H9 (cell line): ENCODE data around the gene UHRF1. TPM values are rescaled to one million over a fixed set of nuclear protein-coding genes. Genes with fewer than 3 reads are reported as not detected.
A peak's percentile ranks its signal among the peaks of the same experiment; 100 is the strongest.

Experiments used
- DNase-seq: peaks from one replicate; pipeline ENCODE4 v3.0.0-alpha.2; 2017
- H2AFZ ChIP-seq: one replicate; pipeline ENCODE4 v1.6.1; 2013; ENCODE audit warnings: mild to moderate bottlenecking, low read length, control low read depth, moderate library complexity
- H2AK5ac ChIP-seq: 2 replicates; pipeline ENCODE4 v1.6.1; 2013; ENCODE audit warnings: low read length, control low read depth, mixed read lengths; ENCODE audit not compliant: insufficient read length
- H2BK120ac ChIP-seq: one replicate; pipeline ENCODE4 v1.6.1; 2013; ENCODE audit warnings: low read depth, mild to moderate bottlenecking, low read length, control low read depth, inconsistent platforms; ENCODE audit not compliant: poor library complexity, severe bottlenecking
- H2BK12ac ChIP-seq: 2 replicates; pipeline ENCODE4 v1.6.1; 2013; ENCODE audit warnings: low read length, control low read depth, mixed read lengths, low read depth; ENCODE audit not compliant: insufficient read length
- H2BK15ac ChIP-seq: 2 replicates; pipeline ENCODE4 v1.6.1; 2013; ENCODE audit warnings: low read depth, low read length, control low read depth
- H2BK20ac ChIP-seq: one replicate; pipeline ENCODE4 v1.6.1; 2013; ENCODE audit warnings: low read depth, mild to moderate bottlenecking, low read length, control low read depth, inconsistent platforms; ENCODE audit not compliant: poor library complexity, severe bottlenecking
- H2BK5ac ChIP-seq: 2 replicates; pipeline ENCODE4 v1.6.1; 2013; ENCODE audit warnings: low read length, control low read depth, mixed read lengths; ENCODE audit not compliant: insufficient read length
- H3K14ac ChIP-seq: 2 replicates; pipeline ENCODE4 v1.6.1; 2013; ENCODE audit warnings: low read length, control low read depth; ENCODE audit not compliant: insufficient read depth
- H3K18ac ChIP-seq: 2 replicates; pipeline ENCODE4 v1.6.1; 2013; ENCODE audit warnings: low read depth, mild to moderate bottlenecking, mixed read lengths, low read length, control low read depth; ENCODE audit not compliant: insufficient read length
- H3K23ac ChIP-seq: 2 replicates; pipeline ENCODE4 v1.6.1; 2013; ENCODE audit warnings: low read length, control low read depth, mixed read lengths, low read depth; ENCODE audit not compliant: insufficient read length
- H3K23me2 ChIP-seq: 2 replicates; pipeline ENCODE4 v1.6.1; 2013; ENCODE audit warnings: low read depth, mild to moderate bottlenecking, mixed read lengths, low read length, control low read depth; ENCODE audit not compliant: insufficient read length, poor library complexity, severe bottlenecking
- H3K27ac ChIP-seq: 2 replicates; pipeline ENCODE4 v1.5.1; 2013; ENCODE audit warnings: low read length, control low read depth, mixed read lengths, low read depth; ENCODE audit not compliant: insufficient read length
- H3K27me3 ChIP-seq: 2 replicates; pipeline ENCODE4 v1.6.1; 2013; ENCODE audit warnings: low read length, control low read depth, inconsistent platforms; ENCODE audit not compliant: insufficient read depth
- H3K4ac ChIP-seq: 2 replicates; pipeline ENCODE4 v1.6.1; 2013; ENCODE audit warnings: low read depth, mild to moderate bottlenecking, control low read depth, inconsistent platforms, low read length, moderate library complexity
- H3K4me1 ChIP-seq: 2 replicates; pipeline ENCODE4 v1.6.1; 2013; ENCODE audit warnings: low read length, control low read depth, inconsistent platforms; ENCODE audit not compliant: insufficient read depth
- H3K4me2 ChIP-seq: 2 replicates; pipeline ENCODE4 v1.6.1; 2013; ENCODE audit warnings: low read length, control low read depth, mixed read lengths; ENCODE audit not compliant: insufficient read length, insufficient read depth
- H3K56ac ChIP-seq: 2 replicates; pipeline ENCODE4 v1.6.1; 2013; ENCODE audit warnings: low read depth, mild to moderate bottlenecking, mixed read lengths, low read length, control low read depth; ENCODE audit not compliant: insufficient read length
- H3K79me1 ChIP-seq: 2 replicates; pipeline ENCODE4 v1.6.1; 2013; ENCODE audit warnings: low read depth, mild to moderate bottlenecking, moderate library complexity, low read length, control low read depth, inconsistent platforms; ENCODE audit not compliant: insufficient read depth, poor library complexity, severe bottlenecking
- H3K79me2 ChIP-seq: 2 replicates; pipeline ENCODE4 v1.6.1; 2013; ENCODE audit warnings: low read length, control low read depth, inconsistent platforms; ENCODE audit not compliant: insufficient read depth
- H3K9ac ChIP-seq: 2 replicates; pipeline ENCODE4 v1.6.1; 2013; ENCODE audit warnings: low read length, control low read depth, mixed read lengths; ENCODE audit not compliant: insufficient read length; ENCODE audit errors: extremely low read depth
- H3K9me3 ChIP-seq: one replicate; pipeline ENCODE4 v1.6.1; 2013; ENCODE audit warnings: low read depth, low read length, inconsistent platforms; ENCODE audit not compliant: control insufficient read depth
- H3T11ph ChIP-seq: one replicate; pipeline ENCODE4 v1.6.1; 2013; ENCODE audit warnings: mild to moderate bottlenecking, low read length, control low read depth, inconsistent platforms
- H4K20me1 ChIP-seq: one replicate; pipeline ENCODE4 v1.6.1; 2013; ENCODE audit not compliant: control insufficient read depth, insufficient read length, insufficient read depth
- H4K5ac ChIP-seq: 2 replicates; pipeline ENCODE4 v1.6.1; 2013; ENCODE audit warnings: low read depth, mild to moderate bottlenecking, mixed read lengths, low read length, control low read depth; ENCODE audit not compliant: insufficient read length
- H4K8ac ChIP-seq: replicated peaks from 2 replicates; pipeline ENCODE4 v1.6.1; 2013; ENCODE audit warnings: low read length, control low read depth, mixed read lengths, low read depth; ENCODE audit not compliant: insufficient read length
- H4K91ac ChIP-seq: 2 replicates; pipeline ENCODE4 v1.6.1; 2013; ENCODE audit warnings: low read depth, mild to moderate bottlenecking, moderate library complexity, mixed read lengths, low read length, control low read depth; ENCODE audit not compliant: insufficient read length
- H3K27ac Mint-ChIP-seq, 3 experiments: 2 replicates in 2 of 3; 3 replicates in 1 of 3; pipeline ENCODE4 v1.8.0; 2020 to 2021; ENCODE audit warnings: mixed read lengths in 3 of 3, mild to moderate bottlenecking in 1 of 3, moderate library complexity in 1 of 3
- H3K27me3 Mint-ChIP-seq: 2 replicates; pipeline ENCODE4 v1.8.0; 2021; ENCODE audit warnings: low read depth, mild to moderate bottlenecking, moderate library complexity, mixed read lengths
- H3K36me3 Mint-ChIP-seq, 3 experiments: 2 replicates in 2 of 3; 3 replicates in 1 of 3; pipeline ENCODE4 v1.8.0; 2020 to 2021; ENCODE audit warnings: low read depth in 3 of 3, mixed read lengths in 3 of 3; ENCODE audit not compliant: insufficient read depth in 1 of 3
- H3K4me1 Mint-ChIP-seq, 2 experiments: 2 replicates each; pipeline ENCODE4 v1.8.0; 2020; ENCODE audit warnings: mixed read lengths in 2 of 2
- H3K4me3 Mint-ChIP-seq, 2 experiments: 2 replicates in 1 of 2; 3 replicates in 1 of 2; pipeline ENCODE4 v1.8.0; 2020 to 2021; ENCODE audit warnings: mild to moderate bottlenecking in 2 of 2, mixed read lengths in 2 of 2, moderate library complexity in 1 of 2
- H3K9me3 Mint-ChIP-seq, 2 experiments: 2 replicates in 1 of 2; 3 replicates in 1 of 2; pipeline ENCODE4 v1.8.0; 2020; ENCODE audit warnings: mild to moderate bottlenecking in 2 of 2, mixed read lengths in 2 of 2, moderate library complexity in 1 of 2
- CTCF ChIP-seq: fragments of 200-600 bp; sonication (generic); conservative IDR thresholded peaks from 3 replicates; pipeline ENCODE4 v1.8.0; 2021; ENCODE audit warnings: antibody characterized with exemption, mild to moderate bottlenecking
- WGBS: extraction: QIAGEN DNeasy Blood & Tissue Kit; methylation state at CpG from one replicate; pipeline ENCODE4 v1.1.7; 2013; ENCODE audit warnings: missing lambda C conversion rate, low lambda C conversion rate, mixed read lengths; ENCODE audit not compliant: insufficient read length; ENCODE audit errors: extremely low coverage; 5-methylcytosine and 5-hydroxymethylcytosine counted together
- total RNA-seq: library from RNA; stranded (reverse); gene quantifications from 2 replicates; pipeline ENCODE4 v1.2.1, GENCODE V29; 2021

UHRF1 gene
- total RNA-seq, 1 experiment from 2014 or later, result 106 TPM

- WGBS, result no CpG with 5 or more reads among the region's 8 CpGs
- no peaks in the 10 kb centered on the region; the same call in 1 of the 2 replicates for H3K27me3 Mint-ChIP-seq
These were observed 48.7 kb downstream of the UHRF1 start for GRCh38 chr19:4957981-4958380.

More at GRCh38 chr19:4957981-4958380, 48.7 kb downstream of the UHRF1 start:
- no peak overlapping the region for H3K4me2 ChIP-seq
- Mint-ChIP-seq H3K4me1 (no peaks in the 10 kb centered on the region), H3K9me3 (no peaks in the 10 kb centered on the region), H3K27ac (peak overlapping the region in 1 of 3 experiments; percentile 52; a peak in 2 of 7 replicates), H3K4me3 (no peak overlapping the region), H3K36me3 (peaks cover 32 to 76% (median 67%) of the 10 kb centered on the region in 3 experiments; a peak in 6 of 7 replicates)
- H3K4ac ChIP-seq, result no peak overlapping the region
- H3K79me1 ChIP-seq, result no peaks in the 10 kb centered on the region
- H3T11ph ChIP-seq, result no peak overlapping the region
- H2BK15ac ChIP-seq, result no peak overlapping the region
- no peak overlapping the region for H3K9ac ChIP-seq
- H3K79me2 ChIP-seq, result no peaks in the 10 kb centered on the region
- H4K8ac ChIP-seq, result no peak overlapping the region
- no peaks in the 10 kb centered on the region for H3K23me2 ChIP-seq
- H3K23ac ChIP-seq, result no peak overlapping the region
- no peak overlapping the region for H3K27ac ChIP-seq
- H3K56ac ChIP-seq, result no peak overlapping the region
- H2BK5ac ChIP-seq, result no peak overlapping the region
- H3K27me3 ChIP-seq, result no peaks in the 10 kb centered on the region
- TF ChIP-seq CTCF, result no peak
- no peak overlapping the region for H3K18ac ChIP-seq
- H3K4me1 ChIP-seq, result no peaks in the 10 kb centered on the region
- no peak overlapping the region for H2BK20ac ChIP-seq
- no peaks in the 10 kb centered on the region for H4K20me1 ChIP-seq
- H3K9me3 ChIP-seq, result no peaks in the 10 kb centered on the region
- no peak overlapping the region for H2BK120ac ChIP-seq
- H4K91ac ChIP-seq, result no peak overlapping the region
- DNase-seq, result no peak
- no peak overlapping the region for H3K14ac ChIP-seq
- no peak overlapping the region for H2AK5ac ChIP-seq
- H2BK12ac ChIP-seq, result no peak overlapping the region
- no peak overlapping the region for H2AFZ ChIP-seq
- H4K5ac ChIP-seq, result no peak overlapping the region
